Omental fat pad (tissue), 4 donors: ENCODE results near the gene C4orf54. TPM values are rescaled to one million over a fixed set of nuclear protein-coding genes. Genes with fewer than 3 reads are reported as not detected.

Source experiments
- ATAC-seq: fragments of 150-250 bp; one replicate; pipeline ENCODE4 v1.9.1; 2016; ENCODE audit warnings: mild to moderate bottlenecking, moderate library complexity; ENCODE audit not compliant: low FRiP score
- DNase-seq: peaks from one replicate; pipeline ENCODE4 v3.0.0-alpha.2; 2019; ENCODE audit warnings: low spot score
- total RNA-seq, 4 donors: library from RNA; depleted of rRNA; stranded (reverse); fragments of >200 nt; gene quantifications; one replicate each; pipeline ENCODE4 v1.1.0, GENCODE V29; 2016
- TF ChIP-seq, protein P1 (sequence below), 3 donors: fragments of 450-650 bp; IDR thresholded peaks; one replicate each; pipeline ENCODE4 v1.5.1; 2016 to 2017; ENCODE audit warnings: antibody characterized with exemption in 3 of 3, mild to moderate bottlenecking in 3 of 3, moderate library complexity in 2 of 3

The C4orf54 gene
- total RNA-seq, 4 donors from 2014 or later = not detected

DNA sequence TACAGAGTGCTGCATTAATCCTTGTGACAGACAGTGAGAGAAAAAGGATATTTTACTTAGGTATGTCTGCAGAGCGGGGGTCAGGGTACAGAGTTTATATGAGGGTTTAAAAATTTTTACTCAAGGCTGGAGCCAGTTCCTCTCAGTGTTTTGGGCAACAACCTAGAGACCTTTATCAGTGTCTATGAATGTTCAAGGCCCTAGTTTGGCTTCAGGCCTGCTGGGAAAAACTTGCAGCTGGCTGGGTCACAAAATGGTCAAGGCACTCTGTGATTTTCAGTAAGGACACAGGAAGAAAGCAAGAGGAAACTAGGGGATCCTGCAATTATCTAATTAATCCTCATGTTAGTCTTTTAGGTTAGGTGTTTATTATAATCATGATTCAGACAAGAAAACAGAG is 10.8 kb upstream of the C4orf54 start:
- no peak for DNase-seq
- TF ChIP-seq, protein P1, sequence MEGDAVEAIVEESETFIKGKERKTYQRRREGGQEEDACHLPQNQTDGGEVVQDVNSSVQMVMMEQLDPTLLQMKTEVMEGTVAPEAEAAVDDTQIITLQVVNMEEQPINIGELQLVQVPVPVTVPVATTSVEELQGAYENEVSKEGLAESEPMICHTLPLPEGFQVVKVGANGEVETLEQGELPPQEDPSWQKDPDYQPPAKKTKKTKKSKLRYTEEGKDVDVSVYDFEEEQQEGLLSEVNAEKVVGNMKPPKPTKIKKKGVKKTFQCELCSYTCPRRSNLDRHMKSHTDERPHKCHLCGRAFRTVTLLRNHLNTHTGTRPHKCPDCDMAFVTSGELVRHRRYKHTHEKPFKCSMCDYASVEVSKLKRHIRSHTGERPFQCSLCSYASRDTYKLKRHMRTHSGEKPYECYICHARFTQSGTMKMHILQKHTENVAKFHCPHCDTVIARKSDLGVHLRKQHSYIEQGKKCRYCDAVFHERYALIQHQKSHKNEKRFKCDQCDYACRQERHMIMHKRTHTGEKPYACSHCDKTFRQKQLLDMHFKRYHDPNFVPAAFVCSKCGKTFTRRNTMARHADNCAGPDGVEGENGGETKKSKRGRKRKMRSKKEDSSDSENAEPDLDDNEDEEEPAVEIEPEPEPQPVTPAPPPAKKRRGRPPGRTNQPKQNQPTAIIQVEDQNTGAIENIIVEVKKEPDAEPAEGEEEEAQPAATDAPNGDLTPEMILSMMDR (IDR thresholded peaks at IDR 0.05) = no peak
- ATAC-seq = no peak

DNA sequence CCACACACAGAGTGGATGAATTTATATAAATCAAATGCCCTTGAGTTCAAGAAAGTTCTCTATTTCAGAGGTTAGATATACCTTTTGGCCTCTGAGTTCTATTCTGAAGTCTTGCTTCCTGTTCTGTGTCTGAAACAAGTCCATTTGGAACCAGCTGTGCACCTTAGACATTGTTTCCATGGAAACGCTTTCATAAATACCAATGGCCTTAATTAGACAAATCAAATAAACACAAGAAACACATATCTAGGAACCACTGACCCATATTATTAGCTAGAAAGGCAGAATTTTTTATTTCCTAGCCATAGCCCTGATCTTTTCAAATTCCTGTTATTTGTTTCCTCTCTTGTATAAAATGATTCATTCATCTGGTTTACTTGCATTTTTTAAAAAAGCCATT is 8.4 kb upstream of the C4orf54 start:
- TF ChIP-seq, protein P1 (IDR thresholded peaks at IDR 0.05) = no peak
- DNase-seq (no peak), ATAC-seq (no peak)

DNA sequence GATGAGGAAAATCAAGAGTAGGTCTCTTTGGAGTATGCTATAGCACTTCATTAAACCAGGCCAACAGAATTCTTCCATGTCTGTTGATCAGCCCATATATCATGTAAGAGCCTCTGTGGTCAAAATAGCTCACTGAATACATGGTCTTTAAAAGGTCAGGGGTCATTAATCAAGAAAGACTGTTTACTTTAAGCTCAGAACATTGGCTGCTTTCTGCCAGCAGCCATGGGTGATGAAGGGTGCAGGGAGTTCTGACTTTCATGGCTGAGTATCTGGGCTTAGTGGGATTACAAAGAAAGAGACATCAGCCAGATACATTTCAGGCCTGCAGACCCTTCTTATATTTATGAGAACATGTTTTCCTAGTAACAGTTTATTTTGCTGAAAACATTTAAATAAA is 7.1 kb upstream of the C4orf54 start:
- ATAC-seq = no peak
- no peak for DNase-seq
- TF ChIP-seq, protein P1 (IDR thresholded peaks at IDR 0.05) = no peak

DNA sequence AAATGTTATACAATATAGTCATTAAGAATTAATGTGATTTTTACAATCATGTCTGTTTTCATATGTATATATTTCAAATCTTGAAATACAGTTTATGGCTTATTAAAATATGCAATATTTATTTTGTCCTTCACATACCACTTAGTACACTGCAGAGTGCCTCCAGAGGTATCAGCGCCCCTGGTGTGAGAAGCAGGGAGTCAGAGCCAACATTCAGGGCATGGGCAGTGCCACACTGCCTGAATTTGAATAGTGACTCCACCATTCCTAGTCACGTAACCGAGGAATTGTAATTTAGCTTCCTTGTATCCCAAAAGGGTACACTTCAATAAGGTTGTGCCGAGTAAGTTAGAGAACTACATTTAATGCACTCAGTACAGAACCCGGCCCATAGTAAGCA is 4.3 kb upstream of the C4orf54 start:
- no peak for ATAC-seq
- DNase-seq = no peak
- TF ChIP-seq, protein P1 (IDR thresholded peaks at IDR 0.05) = no peak

DNA sequence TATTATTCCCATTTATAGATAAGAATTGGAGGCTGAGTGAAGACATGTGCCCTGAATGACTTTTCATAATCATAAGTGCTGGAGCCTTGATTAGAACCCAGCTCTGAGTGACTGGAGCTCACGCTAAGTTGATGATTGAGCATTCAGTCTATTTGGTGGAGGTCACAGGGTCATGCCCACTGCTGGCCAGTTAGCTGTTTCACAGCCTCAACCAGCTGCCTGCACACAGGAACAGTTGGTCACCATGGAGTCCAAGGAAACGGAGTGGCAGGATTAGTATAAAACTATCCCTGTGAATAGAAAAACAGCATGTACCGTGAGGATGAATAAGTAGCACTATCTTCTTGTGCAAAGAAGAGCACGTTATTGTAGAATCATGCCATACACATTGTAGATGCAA is 1.0 kb upstream of the C4orf54 start:
- DNase-seq = no peak
- TF ChIP-seq, protein P1 (IDR thresholded peaks at IDR 0.05) = no peak
- ATAC-seq = no peak

DNA sequence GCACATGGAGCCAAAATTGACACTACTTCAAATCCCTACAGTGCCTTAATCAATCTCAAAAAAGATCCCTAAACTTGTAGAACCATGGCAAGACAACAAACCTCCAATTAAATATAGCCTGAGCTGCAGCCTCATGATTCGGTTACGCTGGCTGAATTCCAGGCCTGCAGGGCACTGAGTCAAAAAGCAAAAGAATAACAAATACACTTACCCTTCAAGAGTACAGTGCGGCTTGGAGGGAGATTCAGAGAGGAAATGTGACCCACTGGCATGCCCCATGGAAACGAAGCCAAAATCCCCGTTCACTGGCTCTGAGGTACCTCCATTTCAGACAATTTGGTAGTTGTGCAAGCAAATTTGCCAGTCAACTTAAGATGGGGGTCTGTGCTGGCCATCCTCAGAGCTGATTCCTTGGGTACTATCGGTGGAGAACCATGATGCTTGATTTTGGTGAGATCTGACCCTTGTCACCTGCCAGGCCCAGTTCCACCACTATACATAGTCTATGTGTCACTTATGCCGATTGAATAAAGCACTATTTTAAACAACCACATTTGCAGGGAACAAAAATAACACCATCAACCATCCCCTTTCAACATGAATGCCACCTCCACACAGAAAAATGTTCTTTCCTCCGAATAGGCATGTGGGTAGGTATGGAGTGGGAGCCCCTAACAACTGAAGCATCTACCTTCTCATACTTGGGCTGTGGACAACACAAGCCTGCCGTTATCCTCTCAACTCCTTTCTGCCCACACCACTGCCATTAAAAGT is 2.1 kb downstream of the C4orf54 start:
- DNase-seq = no peak
- no peak for ATAC-seq
- TF ChIP-seq, protein P1 (IDR thresholded peaks at IDR 0.05) = no peak

DNA sequence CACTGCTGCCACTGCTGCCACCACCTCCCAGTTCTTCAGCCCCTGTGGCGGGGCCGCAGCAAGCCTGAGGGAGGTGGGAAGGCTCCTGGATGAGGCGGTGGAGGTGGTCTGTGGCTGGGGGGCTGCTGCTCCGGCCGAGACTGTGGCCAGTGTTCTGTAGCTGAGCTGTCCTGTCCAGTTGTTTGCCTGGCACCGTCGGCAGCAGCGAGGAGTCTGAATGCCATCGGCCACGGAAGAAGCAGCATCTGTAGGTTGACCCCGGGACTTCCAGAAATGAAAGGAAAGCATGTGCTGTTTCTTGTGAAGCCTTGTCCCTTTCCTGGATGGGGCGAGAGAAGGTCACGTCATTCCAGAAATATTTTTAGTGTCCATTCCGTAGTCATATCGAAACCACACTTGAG is 3.3 kb downstream of the C4orf54 start:
- TF ChIP-seq, protein P1 (IDR thresholded peaks at IDR 0.05) = no peak
- DNase-seq = no peak
- no peak for ATAC-seq
